B cell (primary cell): ENCODE results near the gene NME9. TPM values are rescaled to one million over a fixed set of nuclear protein-coding genes. Genes with fewer than 3 reads are reported as not detected.

Source experiments
- ATAC-seq: fragments of 200-7000 bp; cut with Tn5 transposase; one replicate; pipeline ENCODE4 v1.10.0; 2021; ENCODE audit warnings: low read depth, mild to moderate bottlenecking, moderate number of reproducible peaks, moderate library complexity
- CTCF ChIA-PET: fragments of 350-600 bp; sonication (Branson Sonifier 250); formaldehyde crosslinking; loops from one replicate; lab custom pipeline; 2021; ENCODE audit warnings: antibody characterized with exemption, inconsistent platforms; lab: Charles Lee
- POLR2A ChIA-PET: fragments of 350-600 bp; sonication (Branson Sonifier 250); formaldehyde crosslinking; loops from one replicate; lab custom pipeline; 2021; ENCODE audit warnings: antibody characterized with exemption; lab: Charles Lee
- DNase-seq: peaks from one replicate; pipeline ENCODE4 v3.0.0; 2013
- H2AFZ ChIP-seq: 2 replicates; pipeline ENCODE4 v1.6.1; 2012; ENCODE audit warnings: mild to moderate bottlenecking, low read depth, low read length; ENCODE audit not compliant: insufficient read depth, poor library complexity, severe bottlenecking
- H3K27ac ChIP-seq, 2 donors: 1 replicate in 1 of 2; 2 replicates in 1 of 2; pipeline ENCODE4 v1.5.1; 2012 to 2013; ENCODE audit warnings: low read length in 2 of 2, mild to moderate bottlenecking in 2 of 2, moderate library complexity in 1 of 2
- H3K27me3 ChIP-seq, 4 experiments: fragments of 200-600 bp in 1 of 4; sonication (generic) in 1 of 4; replicated peaks in 1 of 4; 1 replicate in 2 of 4; 2 replicates in 2 of 4; pipeline versions ENCODE4 v1.6.1 to v1.7.0; 2013 to 2016; ENCODE audit warnings: low read length in 3 of 4, mild to moderate bottlenecking in 2 of 4, mixed read lengths in 1 of 4, moderate library complexity in 1 of 4; ENCODE audit not compliant: insufficient read depth in 4 of 4, control insufficient read depth in 3 of 4; ENCODE audit errors: control extremely low read depth in 1 of 4
- H3K36me3 ChIP-seq, 2 experiments: replicated peaks in 1 of 2; 1 replicate in 1 of 2; 2 replicates in 1 of 2; pipeline versions ENCODE4 v1.6.1 to v1.7.1; 2013; ENCODE audit warnings: low read length in 1 of 2; ENCODE audit not compliant: insufficient read depth in 2 of 2, control insufficient read depth in 1 of 2; ENCODE audit errors: control extremely low read depth in 1 of 2, extremely low read depth in 1 of 2
- H3K4me1 ChIP-seq, 2 donors: fragments of 200-600 bp in 1 of 2; sonication (generic) in 1 of 2; 1 replicate in 1 of 2; 2 replicates in 1 of 2; pipeline versions ENCODE4 v1.5.1 to v1.6.1; 2013 to 2017; ENCODE audit warnings: low read length in 2 of 2; ENCODE audit not compliant: control insufficient read depth in 2 of 2, insufficient read depth in 2 of 2
- H3K4me2 ChIP-seq: replicated peaks from 2 replicates; pipeline ENCODE3; 2012; ENCODE audit warnings: mild to moderate bottlenecking, low read depth, low read length; ENCODE audit not compliant: poor library complexity, severe bottlenecking
- H3K4me3 ChIP-seq, 5 experiments: fragments of 200-600 bp in 1 of 5; sonication (generic) in 1 of 5; 1 replicate in 3 of 5; 2 replicates in 2 of 5; pipeline versions ENCODE4 v1.5.1 to v1.7.0; 2011 to 2016; ENCODE audit warnings: low read length in 4 of 5, mild to moderate bottlenecking in 4 of 5, low read depth in 2 of 5, control low read depth in 1 of 5, moderate library complexity in 1 of 5; ENCODE audit not compliant: insufficient read depth in 1 of 5; ENCODE audit errors: control extremely low read depth in 1 of 5, extremely low read depth in 1 of 5
- H3K79me2 ChIP-seq: fragments of 200-600 bp; sonication (generic); one replicate; pipeline ENCODE4 v1.6.0; 2016; ENCODE audit warnings: low read length; ENCODE audit not compliant: control insufficient read depth, insufficient read depth
- H3K9ac ChIP-seq: fragments of 200-600 bp; sonication (generic); 2 replicates; pipeline ENCODE4 v1.6.1; 2017; ENCODE audit warnings: mild to moderate bottlenecking, low read length, moderate library complexity
- H3K9me3 ChIP-seq, 3 donors: one replicate each; pipeline versions ENCODE4 v1.6.1 to v1.7.1; 2013; ENCODE audit warnings: low read length in 2 of 3; ENCODE audit not compliant: control insufficient read depth in 2 of 3, insufficient read depth in 1 of 3; ENCODE audit errors: control extremely low read depth in 1 of 3
- H4K20me1 ChIP-seq: 2 replicates; pipeline ENCODE4 v1.6.0; 2012; ENCODE audit warnings: mild to moderate bottlenecking, low read length; ENCODE audit not compliant: insufficient read depth, control insufficient read depth, poor library complexity, severe bottlenecking
- H3K27ac Mint-ChIP-seq: one replicate; pipeline ENCODE4 v1.8.0; 2021; ENCODE audit warnings: mixed read lengths
- H3K27me3 Mint-ChIP-seq: one replicate; pipeline ENCODE4 v1.8.0; 2021; ENCODE audit warnings: mixed read lengths
- H3K4me1 Mint-ChIP-seq: one replicate; pipeline ENCODE4 v1.8.0; 2021; ENCODE audit warnings: mixed read lengths
- H3K4me3 Mint-ChIP-seq: one replicate; pipeline ENCODE4 v1.8.0; 2021; ENCODE audit warnings: mixed read lengths
- H3K9me3 Mint-ChIP-seq: one replicate; pipeline ENCODE4 v1.8.0; 2022; ENCODE audit warnings: mixed read lengths; ENCODE audit not compliant: insufficient read depth
- CTCF ChIP-seq: fragments of 200-600 bp; IDR thresholded peaks from one replicate; pipeline ENCODE4 v1.8.0; 2022; ENCODE audit warnings: antibody characterized with exemption, mild to moderate bottlenecking
- EZH2 ChIP-seq: IDR thresholded peaks from 2 replicates; pipeline ENCODE4 v1.6.1; 2012; ENCODE audit warnings: borderline replicate concordance, low read depth, mild to moderate bottlenecking, moderate library complexity, low read length; ENCODE audit not compliant: insufficient read depth, poor library complexity, severe bottlenecking
- WGBS: methylation state at CpG from one replicate; pipeline ENCODE4 v1.1.5; 2013; ENCODE audit warnings: missing lambda C conversion rate; ENCODE audit not compliant: insufficient coverage; 5-methylcytosine and 5-hydroxymethylcytosine counted together
- intact Hi-C: fragments of 100-400 bp; cut with micrococcal nuclease; formaldehyde crosslinking; loops from one replicate; pipeline ENCODE4 v1.10.0; 2022
- polyA plus RNA-seq: library from polyadenylated mRNA; depleted of rRNA; stranded (reverse); fragments of >200 nt; gene quantifications from 2 replicates; pipeline ENCODE4 v1.2.3, GENCODE V29; 2012
- total RNA-seq, 2 donors: library from RNA; stranded (reverse); fragments of 120-200 nt in 1 of 2; gene quantifications; 1 replicate in 1 of 2; 2 replicates in 1 of 2; pipeline versions ENCODE4 v1.2.3 to v1.2.4, GENCODE V29; 2013 to 2022

The NME9 gene
- total and polyA plus RNA-seq, 2 donors (not counting 1 experiment from before 2014, with no cell fraction given), result not detected

DNA sequence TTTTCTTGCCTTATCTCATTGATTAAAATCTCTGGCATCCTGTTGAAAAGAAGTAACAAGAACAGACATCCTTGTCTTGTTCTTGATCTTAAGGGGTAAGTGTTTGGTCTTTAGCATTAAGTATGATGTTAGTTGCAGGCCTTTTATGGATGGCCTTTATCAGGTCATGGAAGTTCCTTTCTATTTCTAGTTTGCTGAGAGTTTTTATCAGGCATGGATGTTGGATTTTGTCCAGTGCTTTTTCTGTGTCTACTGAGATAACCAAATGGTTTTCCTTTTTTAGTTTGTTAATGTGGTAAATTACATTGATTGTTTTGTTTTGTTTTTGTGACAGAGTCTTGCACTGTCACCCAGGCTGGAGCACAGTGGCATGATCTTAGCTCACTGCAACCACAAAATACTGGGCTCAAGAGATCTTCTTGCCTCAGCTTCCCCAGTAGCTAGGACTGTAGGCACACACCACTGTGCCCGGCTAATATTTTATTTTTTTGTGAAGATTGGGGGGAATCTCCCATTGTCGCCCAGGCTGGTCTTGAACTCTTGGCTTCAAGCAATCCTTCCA, 45.0 kb upstream of the NME9 start:
- Histone ChIP-seq H4K20me1 (no peaks in the 10 kb centered on the region), H3K27ac (no peak overlapping the region), H3K9me3 (peaks cover 10 to 17% (median 11%) of the 10 kb centered on the region in 3 donors), H3K4me2 (no peak overlapping the region), H3K27me3 (peaks cover 0 to 47% (median 31%) of the 10 kb centered on the region in 4 experiments), H3K4me1 (peaks cover 0 to 7% of the 10 kb centered on the region in 2 donors), H2AFZ (no peak overlapping the region), H3K4me3 (no peak overlapping the region), H3K36me3 (no peaks in the 10 kb centered on the region), H3K9ac (no peak overlapping the region), H3K79me2 (no peaks in the 10 kb centered on the region)
- ATAC-seq (no peak), DNase-seq (no peak)
- POLR2A ChIA-PET, result no interaction called here
- CTCF ChIA-PET, result no interaction called here
- intact Hi-C loops, result no loop called here
- Mint-ChIP-seq H3K27me3 (peaks cover 72% of the 10 kb centered on the region), H3K4me1 (peaks cover 9% of the 10 kb centered on the region), H3K9me3 (peaks cover 5% of the 10 kb centered on the region), H3K4me3 (no peak overlapping the region), H3K27ac (no peak overlapping the region)
- no peak for TF ChIP-seq EZH2
- TF ChIP-seq CTCF, result no peak
- WGBS, result no CpG with 5 or more reads among the region's 2 CpGs

- H3K36me3 ChIP-seq, result no peaks in the 10 kb centered on the region
- H3K27ac ChIP-seq, result no peak overlapping the region
- peaks cover 0 to 54% (median 37%) of the 10 kb centered on the region in 4 experiments for H3K27me3 ChIP-seq
- H3K9ac ChIP-seq, result no peak overlapping the region
- ChIA-PET POLR2A (no interaction called here), CTCF (no interaction called here)
- no peaks in the 10 kb centered on the region for H4K20me1 ChIP-seq
- H3K79me2 ChIP-seq, result no peaks in the 10 kb centered on the region
- H3K4me3 ChIP-seq, result no peak overlapping the region
- H3K4me3 Mint-ChIP-seq, result no peak overlapping the region
- ATAC-seq, result no peak
- H2AFZ ChIP-seq, result no peak overlapping the region
- peaks cover 10 to 17% (median 11%) of the 10 kb centered on the region in 3 donors for H3K9me3 ChIP-seq
- no CpG with 5 or more reads among the region's 5 CpGs for WGBS
- intact Hi-C loops, result no loop called here
- TF ChIP-seq EZH2 (no peak), CTCF (no peak)
- no peak for DNase-seq
- no peak overlapping the region for H3K27ac Mint-ChIP-seq
- H3K27me3 Mint-ChIP-seq, result peaks cover 73% of the 10 kb centered on the region
- peaks cover 0 to 7% of the 10 kb centered on the region in 2 donors for H3K4me1 ChIP-seq
- H3K4me1 Mint-ChIP-seq, result peaks cover 9% of the 10 kb centered on the region
- no peak overlapping the region for H3K4me2 ChIP-seq
- H3K9me3 Mint-ChIP-seq, result peaks cover 5% of the 10 kb centered on the region
Observed at GRCh38 chr3:138373736-138374094, 44.1 kb upstream of the NME9 start.
